ENCODE results near the gene FAHD2A.
"Not testable (repeated sequence)": the region's sequence is repeated elsewhere in the genome, so short reads cannot be mapped to it uniquely, and the experiment has no call there.

FAHD2A gene

DNA sequence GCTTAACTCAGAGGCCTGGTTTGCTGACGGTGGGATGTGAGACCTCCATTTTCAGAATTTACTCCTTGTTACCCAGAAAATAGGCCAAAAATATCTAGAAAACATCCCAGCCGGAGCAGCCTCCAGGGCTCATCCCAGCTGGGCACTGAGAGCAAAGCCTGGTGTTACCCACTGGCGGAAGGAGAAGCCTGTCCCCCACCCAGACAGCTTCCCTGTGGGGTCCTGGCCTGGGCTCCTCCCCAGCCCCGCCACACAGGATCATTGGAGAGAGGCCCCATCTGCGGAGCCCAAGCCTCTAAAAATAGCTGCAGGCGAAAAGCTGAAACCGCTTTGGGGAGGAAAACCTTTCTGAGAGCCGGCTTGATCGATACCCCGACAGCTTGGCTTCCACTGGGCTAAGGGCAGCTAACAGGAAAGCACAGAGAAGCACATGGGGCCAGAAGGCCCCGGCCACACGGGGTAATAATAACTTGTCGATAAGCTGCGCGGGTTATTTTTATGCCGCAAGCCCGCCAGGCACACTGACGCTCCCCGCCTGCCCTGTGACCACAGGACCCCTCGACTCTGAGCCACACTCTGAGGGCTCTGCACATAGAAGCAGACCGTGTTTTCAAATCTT lies 26.9 kb upstream of the FAHD2A start:
- no peak for TF ChIP-seq CTCF (IDR thresholded peaks at IDR 0.05; ENCODE audit: low read depth, low read length)
- no peak overlapping the region for H3K4me3 ChIP-seq (replicated peaks in 1 of 2; ENCODE audit: low read depth in 2 of 2, low read length in 2 of 2)
- DNase-seq (ENCODE audit: low read depth in 2 of 2) = no peak

DNA sequence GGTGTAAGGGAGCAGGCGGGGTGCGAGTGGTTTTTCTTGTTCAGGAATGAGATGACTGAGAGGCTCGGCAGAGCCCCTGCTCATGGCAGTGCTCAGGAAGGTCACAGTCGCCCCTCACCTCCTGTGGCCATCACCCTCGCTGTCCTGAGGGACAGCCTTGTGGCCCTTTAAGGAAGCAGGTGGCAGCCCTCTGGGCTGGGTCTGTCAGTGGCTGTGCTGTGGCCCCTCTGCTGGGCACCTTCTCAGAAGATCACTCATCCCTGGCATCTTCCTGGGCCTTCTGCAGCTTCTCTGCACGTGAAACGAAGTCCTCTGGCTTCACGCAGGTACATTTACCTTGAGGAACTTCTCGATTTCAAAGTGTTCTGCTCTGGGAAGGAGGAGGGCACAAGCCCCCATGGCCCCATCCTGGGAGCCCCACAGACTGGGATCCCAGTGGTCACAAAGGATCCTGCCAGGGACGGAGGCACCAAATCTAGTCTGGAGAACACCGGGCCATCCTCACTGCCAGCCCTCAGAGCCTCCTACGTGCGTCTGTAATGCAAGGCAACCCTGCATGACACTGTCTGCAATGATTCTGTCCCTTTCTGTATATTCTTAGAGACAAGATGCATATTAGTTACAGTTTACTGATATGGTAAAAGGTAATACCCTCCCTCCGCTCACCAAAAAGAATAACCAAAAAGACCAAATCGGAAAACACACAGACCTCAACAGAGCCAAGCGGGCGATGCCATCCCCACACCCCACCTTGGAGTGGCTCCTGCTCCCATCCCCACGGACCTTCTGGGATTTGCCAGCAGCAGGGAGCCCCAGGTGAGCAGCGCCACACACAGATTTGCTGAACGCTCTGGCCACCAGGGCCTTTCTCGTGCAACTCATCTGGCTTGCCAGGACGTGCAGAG lies 25.9 kb upstream of the FAHD2A start:
- no peak for TF ChIP-seq CTCF (IDR thresholded peaks at IDR 0.05; ENCODE audit: low read depth, low read length)
- DNase-seq (ENCODE audit: low read depth in 2 of 2) = no peak
- no peak overlapping the region for H3K4me3 ChIP-seq (replicated peaks in 1 of 2; ENCODE audit: low read depth in 2 of 2, low read length in 2 of 2)

GRCh38 chr2:95377216-95378123 lies 25.0 kb upstream of the FAHD2A start:
- H3K4me3 ChIP-seq (replicated peaks in 1 of 2; ENCODE audit: low read depth in 2 of 2, low read length in 2 of 2) = no peak overlapping the region
- TF ChIP-seq CTCF (IDR thresholded peaks at IDR 0.05; ENCODE audit: low read depth, low read length) = no peak
- DNase-seq (ENCODE audit: low read depth in 2 of 2) = no peak

DNA sequence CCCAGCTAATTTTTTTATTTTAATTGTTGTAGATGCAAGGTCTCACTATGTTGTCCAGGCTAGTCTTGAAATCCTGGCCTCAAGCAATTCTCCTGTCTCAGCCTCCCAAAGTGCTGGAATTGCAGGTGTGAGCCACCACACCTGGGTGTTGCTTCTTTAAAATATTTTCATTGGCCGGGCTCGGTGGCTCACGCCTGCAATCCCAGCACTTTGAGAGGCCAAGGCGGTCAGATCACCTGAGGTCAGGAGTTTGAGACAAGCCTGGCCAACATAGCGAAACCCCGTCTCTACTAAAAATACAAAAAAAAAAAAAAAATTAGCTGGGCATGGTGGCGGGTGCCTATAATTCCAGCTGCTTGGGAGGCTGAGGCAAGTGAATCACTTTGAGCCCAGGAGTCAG lies 24.2 kb upstream of the FAHD2A start:
- H3K4me3 ChIP-seq (replicated peaks in 1 of 2; ENCODE audit: low read depth in 2 of 2, low read length in 2 of 2); DNase-seq (ENCODE audit: low read depth in 2 of 2): not testable (repeated sequence)

DNA sequence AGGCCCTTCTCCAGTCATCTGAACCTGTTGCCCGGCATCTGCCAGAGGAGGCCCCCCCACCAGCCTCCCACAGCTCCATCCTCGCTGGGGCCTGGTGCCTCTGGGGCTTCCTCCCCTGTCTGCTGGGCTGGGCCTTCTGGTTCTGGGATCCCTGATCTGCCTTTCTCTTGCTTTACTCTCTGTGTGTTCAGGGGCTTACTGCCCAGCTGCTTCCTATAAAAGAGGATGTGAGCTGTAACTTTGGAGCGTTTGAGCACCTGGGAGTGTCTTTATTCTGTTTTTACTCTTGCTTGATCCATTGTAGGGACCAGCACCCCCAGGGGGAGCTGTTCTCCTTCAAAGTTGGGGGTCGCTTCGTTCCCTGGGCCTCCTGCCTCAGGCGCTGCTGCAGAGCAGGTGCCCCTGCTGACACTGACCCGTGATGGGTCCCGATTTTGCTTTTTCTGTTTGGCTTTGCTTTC lies 23.1 kb upstream of the FAHD2A start:
- TF ChIP-seq CTCF (IDR thresholded peaks at IDR 0.05; ENCODE audit: low read depth, low read length) = peak; percentile 16
- no peak overlapping the region for H3K4me3 ChIP-seq (replicated peaks in 1 of 2; ENCODE audit: low read depth in 2 of 2, low read length in 2 of 2)
- DNase-seq (ENCODE audit: low read depth in 2 of 2) = no peak

DNA sequence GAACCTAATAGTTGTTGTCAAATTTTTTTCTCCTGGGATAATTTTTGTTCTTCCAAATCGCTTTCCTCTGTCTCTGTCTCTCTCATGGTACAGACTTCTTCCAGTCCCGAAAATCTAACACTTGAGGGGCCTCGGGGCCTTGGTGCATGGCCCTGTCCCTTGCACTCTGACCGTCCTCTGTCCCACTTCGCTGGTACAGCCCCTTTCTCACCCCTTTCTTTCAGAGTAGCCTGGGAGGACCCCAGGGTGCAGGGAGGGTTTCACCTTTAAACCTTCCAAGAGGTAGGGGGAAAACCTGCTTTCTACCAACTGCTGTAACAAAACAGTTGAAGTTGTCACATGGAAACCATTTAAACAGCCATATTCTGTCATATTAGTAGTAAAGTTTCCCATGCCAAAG lies 22.2 kb upstream of the FAHD2A start:
- DNase-seq (ENCODE audit: low read depth in 2 of 2) = no peak
- no peak for TF ChIP-seq CTCF (IDR thresholded peaks at IDR 0.05; ENCODE audit: low read depth, low read length)
- no peak overlapping the region for H3K4me3 ChIP-seq (replicated peaks in 1 of 2; ENCODE audit: low read depth in 2 of 2, low read length in 2 of 2)
